Natural killer cell (primary cell): ENCODE data around the gene GFRA1. TPM values are rescaled to one million over a fixed set of nuclear protein-coding genes. Genes with fewer than 3 reads are reported as not detected.

Experiments used
- ATAC-seq, 3 donors: fragments of 150-1000 bp in 2 of 3; fragments of 200-7000 bp in 1 of 3; cut with Tn5 transposase; 1 replicate in 1 of 3; 2 replicates in 2 of 3; pipeline ENCODE4 v1.10.0; 2021; ENCODE audit warnings: mild to moderate bottlenecking in 2 of 3, moderate library complexity in 2 of 3
- DNase-seq, 2 donors: peaks; one replicate each; pipeline versions ENCODE4 v3.0.0 to v3.0.0-alpha.2; 2013 to 2021; ENCODE audit warnings: mixed read lengths in 1 of 2
- H3K27ac ChIP-seq: one replicate; pipeline ENCODE4 v1.5.1; 2013; ENCODE audit warnings: mild to moderate bottlenecking, low read length
- H3K27me3 ChIP-seq: one replicate; pipeline ENCODE4 v1.6.1; 2013; ENCODE audit warnings: low read length; ENCODE audit not compliant: control insufficient read depth, insufficient read depth
- H3K36me3 ChIP-seq: one replicate; pipeline ENCODE4 v1.6.1; 2013; ENCODE audit warnings: low read length; ENCODE audit not compliant: control insufficient read depth, insufficient read depth
- H3K4me1 ChIP-seq: one replicate; pipeline ENCODE4 v1.6.1; 2013; ENCODE audit warnings: low read length; ENCODE audit not compliant: control insufficient read depth, insufficient read depth
- H3K4me3 ChIP-seq: one replicate; pipeline ENCODE4 v1.5.1; 2013; ENCODE audit warnings: low read length
- H3K9me3 ChIP-seq: one replicate; pipeline ENCODE4 v1.6.1; 2013; ENCODE audit warnings: low read length; ENCODE audit not compliant: control insufficient read depth, insufficient read depth
- H3K27ac Mint-ChIP-seq, 2 donors: one replicate each; pipeline ENCODE4 v1.8.0; 2022; ENCODE audit warnings: mild to moderate bottlenecking in 2 of 2, mixed read lengths in 2 of 2, moderate library complexity in 1 of 2
- H3K27me3 Mint-ChIP-seq, 2 donors: one replicate each; pipeline ENCODE4 v1.8.0; 2022; ENCODE audit warnings: low read depth in 2 of 2, mixed read lengths in 2 of 2
- H3K36me3 Mint-ChIP-seq: one replicate; pipeline ENCODE4 v1.8.0; 2022; ENCODE audit warnings: mixed read lengths
- H3K4me1 Mint-ChIP-seq, 2 donors: one replicate each; pipeline ENCODE4 v1.8.0; 2022; ENCODE audit warnings: mixed read lengths in 2 of 2
- H3K4me3 Mint-ChIP-seq: one replicate; pipeline ENCODE4 v1.8.0; 2022; ENCODE audit warnings: mild to moderate bottlenecking, moderate library complexity, mixed read lengths
- H3K9me3 Mint-ChIP-seq, 2 donors: one replicate each; pipeline ENCODE4 v1.8.0; 2022; ENCODE audit warnings: mixed read lengths in 2 of 2
- CTCF ChIP-seq: fragments of 200-600 bp; IDR thresholded peaks from one replicate; pipeline ENCODE4 v1.8.0; 2022; ENCODE audit warnings: antibody characterized with exemption
- WGBS: methylation state at CpG from one replicate; pipeline ENCODE4 v1.1.7; 2013; ENCODE audit warnings: missing lambda C conversion rate; ENCODE audit not compliant: insufficient coverage; 5-methylcytosine and 5-hydroxymethylcytosine counted together
- intact Hi-C: fragments of 100-400 bp; cut with micrococcal nuclease; formaldehyde crosslinking; loops from one replicate; pipeline ENCODE4 v1.14.2; 2022
- total RNA-seq, 4 donors: library from RNA; stranded (reverse); fragments of 120-200 nt in 1 of 4; gene quantifications; one replicate each; pipeline versions ENCODE4 v1.2.3 to v1.2.4, GENCODE V29; 2013 to 2022

Gene GFRA1
- total RNA-seq, 3 donors from 2014 or later (not counting 1 experiment from before 2014, with no cell fraction given) = not detected

GRCh38 chr10:116239229-116239628 is 33.8 kb downstream of the GFRA1 start:
- Histone ChIP-seq H3K4me1 (no peaks in the 10 kb centered on the region), H3K36me3 (no peaks in the 10 kb centered on the region), H3K9me3 (peaks cover 3% of the 10 kb centered on the region), H3K27ac (no peak overlapping the region), H3K4me3 (no peak overlapping the region), H3K27me3 (no peaks in the 10 kb centered on the region)
- DNase-seq (no peak), ATAC-seq (no peak)
- Mint-ChIP-seq H3K4me1 (no peaks in the 10 kb centered on the region), H3K9me3 (no peaks in the 10 kb centered on the region), H3K4me3 (no peak overlapping the region), H3K27ac (no peak overlapping the region), H3K36me3 (no peaks in the 10 kb centered on the region), H3K27me3 (no peaks in the 10 kb centered on the region)
- TF ChIP-seq CTCF = no peak
- intact Hi-C loops = no loop called here
- no CpG with 5 or more reads among the region's 4 CpGs for WGBS

DNA sequence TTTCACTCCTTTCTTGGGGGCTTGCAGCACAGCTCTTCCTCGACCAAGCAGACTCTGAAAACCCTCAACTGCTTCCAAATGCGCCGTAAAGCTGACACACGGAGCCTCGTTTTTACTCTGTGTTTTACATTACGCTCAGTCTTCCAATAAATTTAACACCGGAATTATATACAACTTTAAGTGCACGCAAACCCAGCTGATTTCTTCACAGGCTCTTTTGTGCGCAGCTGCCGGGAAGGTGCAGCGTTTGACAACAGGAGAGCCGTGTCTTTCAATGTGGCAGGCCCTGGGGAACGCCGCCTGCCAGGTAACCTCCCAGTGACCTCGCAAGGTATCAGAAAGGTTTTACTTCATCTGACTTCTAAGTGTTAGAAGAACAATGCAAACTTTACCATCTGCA is 35.0 kb downstream of the GFRA1 start:
- intact Hi-C loops = no loop called here
- Histone ChIP-seq H3K27ac (no peak overlapping the region), H3K27me3 (no peaks in the 10 kb centered on the region), H3K36me3 (no peaks in the 10 kb centered on the region), H3K9me3 (peaks cover 3% of the 10 kb centered on the region), H3K4me1 (no peaks in the 10 kb centered on the region), H3K4me3 (no peak overlapping the region)
- Mint-ChIP-seq H3K4me1 (no peaks in the 10 kb centered on the region), H3K9me3 (no peaks in the 10 kb centered on the region), H3K27ac (no peak overlapping the region), H3K36me3 (no peaks in the 10 kb centered on the region), H3K4me3 (no peak overlapping the region), H3K27me3 (no peaks in the 10 kb centered on the region)
- ATAC-seq = no peak
- DNase-seq = no peak
- WGBS = 88% methylated on average over 15 of the region's 15 CpGs
- TF ChIP-seq CTCF = no peak

GRCh38 chr10:116237260-116237659 is 35.7 kb downstream of the GFRA1 start:
- no peaks in the 10 kb centered on the region for H3K4me1 Mint-ChIP-seq
- intact Hi-C loops = no loop called here
- no peak for TF ChIP-seq CTCF
- 71% methylated on average over 3 of the region's 3 CpGs for WGBS
- no peaks in the 10 kb centered on the region for H3K36me3 Mint-ChIP-seq
- Histone ChIP-seq H3K27me3 (no peaks in the 10 kb centered on the region), H3K4me3 (no peak overlapping the region), H3K27ac (no peak overlapping the region), H3K9me3 (peaks cover 3% of the 10 kb centered on the region), H3K4me1 (no peaks in the 10 kb centered on the region), H3K36me3 (no peaks in the 10 kb centered on the region)
- peaks cover 0 to 2% of the 10 kb centered on the region in 2 donors for H3K9me3 Mint-ChIP-seq
- no peak for DNase-seq
- H3K27me3 Mint-ChIP-seq = no peaks in the 10 kb centered on the region
- no peak for ATAC-seq
- no peak overlapping the region for H3K4me3 Mint-ChIP-seq
- H3K27ac Mint-ChIP-seq = no peak overlapping the region

GRCh38 chr10:116233230-116233629 is 39.8 kb downstream of the GFRA1 start:
- Mint-ChIP-seq H3K36me3 (no peaks in the 10 kb centered on the region), H3K27ac (no peak overlapping the region), H3K4me3 (no peak overlapping the region), H3K27me3 (no peaks in the 10 kb centered on the region), H3K4me1 (no peaks in the 10 kb centered on the region), H3K9me3 (peaks cover 0 to 2% of the 10 kb centered on the region in 2 donors)
- H3K27ac ChIP-seq = no peak overlapping the region
- intact Hi-C loops = no loop called here
- no peak overlapping the region for H3K4me3 ChIP-seq
- WGBS = 71% methylated on average over 1 of the region's 2 CpGs
- H3K36me3 ChIP-seq = no peaks in the 10 kb centered on the region
- no peak for TF ChIP-seq CTCF
- DNase-seq (no peak), ATAC-seq (no peak)
- H3K9me3 ChIP-seq = peaks cover 3% of the 10 kb centered on the region
- no peaks in the 10 kb centered on the region for H3K27me3 ChIP-seq
- H3K4me1 ChIP-seq = no peaks in the 10 kb centered on the region
